Bronchial epithelial cell (primary cell): ENCODE measurements around the gene SETSIP. TPM values are rescaled to one million over a fixed set of nuclear protein-coding genes. Genes with fewer than 3 reads are reported as not detected.

ENCODE experiments used
- DNase-seq: peaks from one replicate; pipeline ENCODE4 v3.0.0-alpha.2; 2010; ENCODE audit warnings: low read depth
- FAIRE-seq: peaks from 2 replicates; lab custom pipeline; 2011; peaks lifted over from hg19 to GRCh38; lab: Jason Lieb, UNC
- H3K27me3 ChIP-seq: 2 replicates; pipeline ENCODE4 v1.5.1; 2011; ENCODE audit warnings: low read length; ENCODE audit not compliant: control insufficient read depth, insufficient read depth
- H3K36me3 ChIP-seq: 2 replicates; pipeline ENCODE4 v1.5.1; 2011; ENCODE audit warnings: low read length; ENCODE audit not compliant: control insufficient read depth, insufficient read depth
- H3K4me3 ChIP-seq: 2 replicates; pipeline ENCODE4 v1.5.1; 2011; ENCODE audit warnings: mild to moderate bottlenecking, low read depth, low read length, control low read depth
- CTCF ChIP-seq: IDR thresholded peaks from 2 replicates; pipeline ENCODE4 v1.5.1; 2011; ENCODE audit warnings: mild to moderate bottlenecking, moderate library complexity, low read length, control low read depth, inconsistent platforms; ENCODE audit not compliant: insufficient read depth, severe bottlenecking
- total RNA-seq: library from RNA; depleted of rRNA; stranded (reverse); fragments of >200 nt; gene quantifications from 2 replicates; pipeline ENCODE4 v1.2.1, GENCODE V29; 2014

SETSIP gene
- total RNA-seq, 1 donor from 2014 or later = 0.26 TPM

- no peak for TF ChIP-seq CTCF
- Histone ChIP-seq H3K4me3 (no peak overlapping the region), H3K36me3 (no peaks in the 10 kb centered on the region), H3K27me3 (no peaks in the 10 kb centered on the region)
- no peak for FAIRE-seq
- DNase-seq = no peak
These were observed 12.3 kb upstream of the SETSIP start for GRCh38 chr1:92087542-92087941.

- TF ChIP-seq CTCF = no peak
- Histone ChIP-seq H3K27me3 (no peaks in the 10 kb centered on the region), H3K36me3 (no peaks in the 10 kb centered on the region), H3K4me3 (no peak overlapping the region)
- DNase-seq = no peak
- FAIRE-seq = peak; percentile 62
These were observed 10.5 kb upstream of the SETSIP start for GRCh38 chr1:92085727-92086126.

- Histone ChIP-seq H3K36me3 (no peaks in the 10 kb centered on the region), H3K4me3 (no peak overlapping the region), H3K27me3 (no peaks in the 10 kb centered on the region)
- FAIRE-seq (no peak), DNase-seq (no peak)
- no peak for TF ChIP-seq CTCF
These were observed 9.4 kb upstream of the SETSIP start for GRCh38 chr1:92084651-92085050.

- Histone ChIP-seq H3K27me3 (no peaks in the 10 kb centered on the region), H3K36me3 (no peaks in the 10 kb centered on the region), H3K4me3 (peak overlapping the region; percentile 85)
- TF ChIP-seq CTCF = no peak
- FAIRE-seq (no peak), DNase-seq (no peak)
These were observed 5.8 kb upstream of the SETSIP start for GRCh38 chr1:92081031-92081430.

GRCh38 chr1:92080128-92080985 lies 5.1 kb upstream of the SETSIP start, which contains the start of gene BTBD8:
Gene BTBD8 (plus strand): TSS chr1:92080345. CDS start chr1:92080572, 227 bp downstream.
- H3K27me3 ChIP-seq = no peaks in the 10 kb centered on the region
- no peaks in the 10 kb centered on the region for H3K36me3 ChIP-seq
- DNase-seq (peak; percentile 60), FAIRE-seq (no peak)
- peak; percentile 5 for TF ChIP-seq CTCF
- peak within 1 kb of the TSS; percentile 85 for H3K4me3 ChIP-seq
